ENCODE measurements around the gene MIPOL1. TPM values are rescaled to one million over a fixed set of nuclear protein-coding genes. Genes with fewer than 3 reads are reported as not detected.

Gene MIPOL1
- total and polyA plus RNA-seq, 2 of the 13 experiments (the other 11 are each of a cell fraction or from before 2014, with no cell fraction given): 8.6 to 34.2 TPM

GRCh38 chr14:37587881-37588666 lies 390.3 kb downstream of the MIPOL1 start (continued):
- TF ChIP-seq ZBTB40 (IDR thresholded peaks at IDR 0.05) (no peak), ZBTB40 (CRISPR knock-in tag; IDR thresholded peaks at IDR 0.05) (peak; percentile 68), ADNP (CRISPR knock-in tag; IDR thresholded peaks at IDR 0.05) (no peak), ZFP91 (CRISPR knock-in tag; IDR thresholded peaks at IDR 0.05; ENCODE audit: borderline replicate concordance) (peak; percentile 94), TEAD2 (CRISPR knock-in tag; IDR thresholded peaks at IDR 0.05) (0 out of 2 replicates have a peak, but pooled peaks have one; percentile 59), ZBTB26 (CRISPR knock-in tag; IDR thresholded peaks at IDR 0.05; ENCODE audit: borderline replicate concordance) (peak; percentile 42; the same call in 1 of the 2 replicates), SALL2 (CRISPR knock-in tag; IDR thresholded peaks at IDR 0.05) (no peak; the same call in 1 of the 2 replicates), KLF15 (CRISPR knock-in tag; IDR thresholded peaks at IDR 0.05; ENCODE audit: borderline replicate concordance) (peak; percentile 94), NFKBIZ (CRISPR knock-in tag; IDR thresholded peaks at IDR 0.05) (no peak), ZSCAN12 (CRISPR knock-in tag; IDR thresholded peaks at IDR 0.05) (peak; percentile 63), PHF8 (CRISPR knock-in tag; IDR thresholded peaks at IDR 0.05) (peak; percentile 88), RNF2 (conservative IDR thresholded peaks at IDR 0.05; ENCODE audit: low read depth) (no peak), MAFG (CRISPR knock-in tag; IDR thresholded peaks at IDR 0.05) (0 out of 2 replicates have a peak, but pooled peaks have one; percentile 50), ZNF879 (CRISPR knock-in tag; IDR thresholded peaks at IDR 0.05) (0 out of 2 replicates have a peak, but pooled peaks have one; percentile 38), ZNF816 (CRISPR knock-in tag; IDR thresholded peaks at IDR 0.05; ENCODE audit: borderline replicate concordance) (no peak), E2F2 (CRISPR knock-in tag; IDR thresholded peaks at IDR 0.05; ENCODE audit: borderline replicate concordance) (peak; percentile 26; the same call in 1 of the 2 replicates)
